ENCODE measurements around the gene LIM2.

Gene LIM2

GRCh38 chr19:51372649-51373504 lies 14.9 kb downstream of the LIM2 start, which contains the start of gene NKG7:
NKG7 (minus strand) TSS chr19:51372654; CDS start chr19:51372535, 119 bp downstream.
- H3K4me3 Mint-ChIP-seq, result no peak within 1 kb of the TSS
- TF ChIP-seq CTCF (IDR thresholded peaks at IDR 0.05; ENCODE audit: unreplicated experiment in 3 of 3), result no peak
- H3K9me3 Mint-ChIP-seq, result no peaks in the 10 kb centered on the region
- peaks cover 9% of the 10 kb centered on the region for H3K27me3 Mint-ChIP-seq (ENCODE audit: low read depth)
- no peaks in the 10 kb centered on the region for H3K4me1 Mint-ChIP-seq
- no peak within 1 kb of the TSS for H3K27ac Mint-ChIP-seq
- no peaks in the 10 kb centered on the region for H3K36me3 Mint-ChIP-seq (ENCODE audit: low read depth)

GRCh38 chr19:51372021-51372648 lies 15.6 kb downstream of the LIM2 start:
- Mint-ChIP-seq H3K27me3 (ENCODE audit: low read depth) (peaks cover 9% of the 10 kb centered on the region), H3K27ac (no peak overlapping the region), H3K4me1 (no peaks in the 10 kb centered on the region), H3K9me3 (no peaks in the 10 kb centered on the region), H3K36me3 (ENCODE audit: low read depth) (no peaks in the 10 kb centered on the region), H3K4me3 (no peak overlapping the region)
- no peak for TF ChIP-seq CTCF (IDR thresholded peaks at IDR 0.05; ENCODE audit: unreplicated experiment in 3 of 3)

GRCh38 chr19:51371186-51371690 lies 16.5 kb downstream of the LIM2 start:
- H3K36me3 Mint-ChIP-seq (ENCODE audit: low read depth), result no peaks in the 10 kb centered on the region
- TF ChIP-seq CTCF (IDR thresholded peaks at IDR 0.05; ENCODE audit: unreplicated experiment in 3 of 3), result no peak
- H3K27me3 Mint-ChIP-seq (ENCODE audit: low read depth), result peaks cover 5% of the 10 kb centered on the region
- H3K4me3 Mint-ChIP-seq, result peak overlapping the region in 2 of 3 experiments; percentile 28 to 81
- no peak overlapping the region for H3K27ac Mint-ChIP-seq
- no peaks in the 10 kb centered on the region for H3K9me3 Mint-ChIP-seq
- H3K4me1 Mint-ChIP-seq, result no peaks in the 10 kb centered on the region

GRCh38 chr19:51370230-51370629 lies 17.5 kb downstream of the LIM2 start:
- Mint-ChIP-seq H3K9me3 (no peaks in the 10 kb centered on the region), H3K4me3 (peak overlapping the region; percentile 67 to 81 (median 73))

More at GRCh38 chr19:51370230-51370629, 17.5 kb downstream of the LIM2 start:
- H3K27me3 Mint-ChIP-seq (ENCODE audit: low read depth), result peaks cover 5% of the 10 kb centered on the region
- H3K36me3 Mint-ChIP-seq (ENCODE audit: low read depth), result no peaks in the 10 kb centered on the region
- peaks cover 7% of the 10 kb centered on the region for H3K4me1 Mint-ChIP-seq
- peak overlapping the region; percentile 7 to 85 (median 50) for H3K27ac Mint-ChIP-seq
- TF ChIP-seq CTCF (IDR thresholded peaks at IDR 0.05; ENCODE audit: unreplicated experiment in 3 of 3), result no peak

Data from nephron (organoid).